Stimulated activated CD8-positive, alpha-beta memory T cell treated with anti-CD3 and anti-CD28 coated beads, Interleukin-7, amount 100 ng/mL, for 1 hour (primary cell): ENCODE results near the gene DLK1.

Source experiments
- DNase-seq, 2 donors: peaks; one replicate each; pipeline ENCODE4 v3.0.0-alpha.2; 2020; ENCODE audit warnings: low read depth in 2 of 2

The DLK1 gene

GRCh38 chr14:100693877-100694578 is 32.7 kb upstream of the DLK1 start:
- DNase-seq = no peak

DNA sequence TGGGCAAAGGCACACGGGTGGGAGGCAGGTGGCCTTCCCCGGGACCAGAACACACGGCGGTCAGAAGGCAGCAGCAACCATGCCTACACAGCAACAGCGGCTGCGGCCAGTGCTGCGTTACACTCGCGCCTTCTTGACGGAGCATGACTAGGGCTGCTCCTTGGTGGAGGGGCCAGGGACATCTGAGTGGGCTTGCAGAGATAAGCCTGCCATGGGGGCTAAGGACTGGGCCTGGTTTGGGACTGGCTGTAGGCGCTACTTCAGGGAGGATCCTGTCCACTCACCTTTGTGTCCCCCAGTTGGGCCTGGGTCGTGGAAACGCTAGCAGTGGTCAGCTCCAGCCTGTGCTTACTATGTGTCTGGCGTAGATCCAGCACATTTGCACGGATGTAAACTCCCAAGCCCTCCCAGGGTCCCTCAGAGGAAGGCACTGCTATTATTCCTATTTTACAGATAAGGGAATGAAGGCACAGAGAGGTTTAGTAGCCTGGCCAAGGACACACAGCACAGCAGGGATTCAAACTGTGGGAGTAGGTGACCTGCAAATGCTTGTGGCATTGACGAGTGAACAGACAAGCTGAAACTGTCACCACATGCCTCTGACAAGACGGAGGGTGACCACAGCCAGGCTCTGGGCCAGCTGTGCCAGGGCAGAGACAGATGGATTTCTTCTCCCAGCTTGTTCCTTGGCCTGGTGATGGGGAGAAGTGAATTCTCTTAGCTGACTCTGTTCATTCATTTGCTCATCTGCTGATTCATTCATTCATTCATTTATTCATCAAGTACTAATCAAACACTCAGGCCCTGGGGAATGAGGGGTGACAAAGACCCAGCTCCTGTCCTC is 31.9 kb upstream of the DLK1 start:
- DNase-seq = no peak

DNA sequence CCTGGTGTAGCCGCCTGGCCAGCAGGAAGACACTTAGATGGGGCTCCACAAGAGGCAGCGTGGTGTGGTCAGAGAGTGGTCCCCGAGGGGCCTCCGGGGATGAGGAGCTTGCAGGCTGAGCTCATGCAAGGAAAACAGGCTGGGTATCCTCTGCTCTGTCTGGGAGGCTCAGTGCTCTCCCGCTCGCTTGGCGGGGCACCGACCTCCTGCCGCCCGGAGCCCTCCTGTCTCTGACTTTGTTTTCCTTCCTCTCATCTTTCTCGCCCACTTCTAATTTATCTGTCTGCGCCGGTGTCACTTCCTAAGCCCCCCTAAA is 31.3 kb upstream of the DLK1 start:
- DNase-seq = no peak

DNA sequence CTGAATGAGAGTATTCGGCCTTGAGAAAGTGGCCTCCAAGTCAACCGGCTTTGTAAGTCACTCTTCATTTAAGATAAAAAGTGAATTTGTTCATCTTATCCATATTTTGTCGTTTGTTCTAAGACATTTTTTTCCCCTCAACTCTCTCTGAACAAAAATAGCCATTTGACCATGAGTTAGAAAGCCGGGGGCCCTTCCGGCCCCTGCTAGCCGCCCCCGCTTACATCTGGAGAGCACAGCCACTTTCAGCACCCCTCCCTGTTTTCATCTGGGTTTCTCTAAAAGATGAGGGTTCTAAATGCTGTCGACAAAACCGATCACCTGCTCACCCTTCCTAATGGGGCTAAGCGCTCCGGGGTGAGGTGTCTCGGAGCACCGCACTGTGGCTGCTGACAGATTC is 30.7 kb upstream of the DLK1 start:
- no peak for DNase-seq

DNA sequence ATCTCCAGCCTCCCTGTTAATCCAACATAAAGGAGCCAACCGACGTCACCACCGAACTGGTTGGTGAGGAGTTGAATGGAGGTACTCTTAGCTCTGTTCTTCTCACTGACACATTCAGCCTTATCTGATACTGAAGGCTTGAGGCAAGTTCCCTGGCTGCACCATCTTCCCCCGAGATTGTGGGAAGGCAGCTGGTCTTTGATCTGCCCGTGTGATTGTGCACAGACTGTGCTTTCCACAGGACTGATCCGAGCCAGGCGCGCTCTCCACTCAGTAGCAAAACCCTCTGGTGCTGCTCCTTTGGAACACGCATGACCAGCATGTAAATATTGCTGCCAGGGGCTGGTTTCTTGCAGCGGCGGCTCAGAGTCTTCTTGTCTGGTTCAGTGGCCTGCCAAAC is 30.1 kb upstream of the DLK1 start:
- DNase-seq = no peak

- DNase-seq = no peak
Measured at GRCh38 chr14:100698066-100698465, 28.6 kb upstream of the DLK1 start.

DNA sequence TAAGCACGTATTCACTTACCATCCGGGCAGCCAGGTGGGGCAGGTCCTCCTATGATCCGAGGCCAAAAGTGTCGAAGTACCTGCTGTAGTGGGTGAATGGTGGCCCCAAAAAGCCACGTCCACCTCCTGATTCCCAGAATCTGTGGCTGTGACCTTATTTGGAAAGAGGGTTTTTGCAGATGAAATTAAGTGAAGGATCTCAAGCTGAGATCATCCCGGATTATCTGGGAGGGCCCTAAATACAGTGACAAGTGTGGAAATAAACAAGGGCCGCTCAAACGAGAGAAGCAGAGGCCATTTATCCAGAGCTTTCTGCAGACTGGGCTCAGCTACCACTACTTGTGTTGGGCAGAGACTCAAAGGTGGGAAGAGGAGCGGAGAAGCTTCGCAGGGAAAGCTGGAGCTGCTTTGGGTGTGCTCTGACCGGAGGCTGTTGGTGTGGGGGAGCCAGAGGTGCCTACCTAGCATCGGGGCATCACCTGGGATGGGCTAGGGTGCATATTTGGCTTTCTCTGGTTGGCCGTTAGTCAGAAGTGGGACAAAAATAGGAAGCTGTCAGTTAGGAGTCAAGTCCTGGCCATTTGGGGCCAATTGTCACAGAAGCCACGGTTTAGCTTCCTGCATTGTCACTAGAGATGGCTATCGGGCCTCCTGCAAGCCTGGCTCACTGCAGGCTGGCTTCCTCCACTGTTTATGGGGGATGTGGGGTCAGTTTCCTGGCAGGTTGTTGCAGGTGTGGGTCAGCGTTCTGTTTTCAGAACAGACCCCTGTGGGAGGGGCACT is 27.8 kb upstream of the DLK1 start:
- DNase-seq = no peak

- no peak for DNase-seq
Measured at GRCh38 chr14:100701314-100701713, 25.4 kb upstream of the DLK1 start.

- no peak for DNase-seq
Measured at GRCh38 chr14:100702590-100702989, 24.1 kb upstream of the DLK1 start.

DNA sequence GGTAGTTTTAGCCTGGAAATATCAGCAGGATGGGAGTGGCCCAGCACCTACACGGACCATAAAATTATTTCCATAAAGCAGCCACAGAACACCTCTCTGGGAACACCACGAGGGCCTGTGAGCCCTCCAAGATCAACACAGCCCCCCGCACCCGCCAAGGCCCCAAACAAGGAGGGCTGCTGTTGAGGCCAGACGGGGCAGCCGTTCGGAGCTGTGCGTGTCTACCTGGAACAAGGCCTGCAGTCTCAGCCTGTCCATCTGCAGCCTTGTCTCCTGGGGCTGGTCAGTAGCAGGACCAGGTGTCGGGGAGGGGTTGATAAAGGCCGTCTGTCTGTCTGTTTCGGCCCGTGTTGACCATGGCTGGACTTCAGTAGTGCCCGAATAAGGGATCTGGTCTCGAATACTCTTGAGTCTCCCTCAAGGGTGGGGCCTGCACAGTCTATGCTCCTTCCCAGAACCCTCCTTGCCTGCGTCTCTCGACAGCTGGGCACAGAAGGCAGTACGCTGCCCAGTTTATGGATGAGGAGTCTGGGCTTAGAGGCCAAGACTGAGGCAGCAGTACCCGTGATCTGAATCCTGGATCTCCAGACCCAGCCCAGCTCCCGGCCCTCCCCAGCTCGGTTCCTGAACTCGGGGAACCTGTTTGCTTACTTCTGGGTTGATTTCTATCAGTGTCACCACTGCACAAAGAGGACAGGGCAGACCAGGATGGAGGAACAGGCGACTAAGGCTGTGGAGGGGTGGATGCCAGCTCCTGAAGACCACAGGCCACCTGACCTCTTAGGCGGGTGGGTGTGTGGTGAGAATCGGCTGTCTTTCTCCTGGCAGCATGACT is 23.1 kb upstream of the DLK1 start:
- no peak for DNase-seq

GRCh38 chr14:100706200-100706599 is 20.5 kb upstream of the DLK1 start:
- no peak for DNase-seq

DNA sequence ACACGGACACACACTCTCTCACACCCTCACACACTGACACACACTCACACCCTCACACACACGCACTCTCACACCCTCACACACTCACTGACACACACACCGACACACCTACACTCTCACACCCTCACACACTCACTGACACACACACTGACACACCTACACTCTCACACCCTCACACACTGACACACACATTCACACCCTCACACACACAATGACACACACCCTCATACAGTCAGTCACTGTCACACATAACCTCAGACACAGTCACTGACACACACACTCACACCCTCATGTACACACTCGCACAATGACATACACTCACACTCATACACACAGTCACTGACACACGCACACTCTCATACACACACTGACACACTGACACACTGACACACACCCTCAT is 19.8 kb upstream of the DLK1 start:
- no peak for DNase-seq

DNA sequence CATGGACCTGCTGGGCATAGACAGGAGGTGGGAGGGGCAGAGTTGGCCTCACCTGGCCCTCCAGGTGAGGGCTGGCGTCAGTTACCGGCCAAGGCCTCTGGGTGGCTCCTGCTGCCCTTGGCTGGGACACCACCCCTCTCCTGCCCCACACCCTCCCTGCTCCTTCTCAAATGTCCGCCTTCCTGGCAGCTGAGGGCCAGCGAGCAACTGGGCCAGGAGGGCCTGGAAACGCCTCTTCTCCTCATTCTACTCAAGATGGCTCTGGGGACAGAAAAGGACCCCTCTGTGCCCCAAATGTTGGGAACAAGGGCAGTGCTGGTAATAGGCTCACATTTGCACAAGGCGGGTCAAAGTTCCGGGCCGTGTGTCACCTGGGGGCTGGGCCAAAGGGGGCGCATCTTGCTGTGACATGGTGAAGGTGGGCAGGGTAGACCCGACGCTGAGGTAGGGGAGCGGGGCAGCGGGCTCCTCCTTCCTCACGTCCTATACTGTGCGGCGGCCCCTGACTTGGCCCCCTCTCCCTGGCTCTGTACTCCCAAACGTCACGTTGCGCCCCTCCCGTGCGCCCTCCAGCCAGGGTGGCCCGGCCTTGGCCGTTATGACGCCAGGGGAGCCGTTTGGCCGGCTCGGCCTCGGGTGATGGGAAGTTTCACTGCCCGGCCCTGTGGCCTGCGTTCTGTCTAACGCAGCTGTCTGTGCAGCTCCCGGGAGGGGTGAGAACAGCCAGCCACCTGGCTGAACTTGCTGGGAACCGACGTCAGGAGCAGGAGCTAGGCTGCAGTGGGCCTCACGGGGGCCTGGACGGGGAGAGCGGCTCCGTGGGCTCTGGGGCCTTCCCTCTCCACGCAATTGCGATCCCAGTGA is 18.0 kb upstream of the DLK1 start:
- no peak for DNase-seq

DNA sequence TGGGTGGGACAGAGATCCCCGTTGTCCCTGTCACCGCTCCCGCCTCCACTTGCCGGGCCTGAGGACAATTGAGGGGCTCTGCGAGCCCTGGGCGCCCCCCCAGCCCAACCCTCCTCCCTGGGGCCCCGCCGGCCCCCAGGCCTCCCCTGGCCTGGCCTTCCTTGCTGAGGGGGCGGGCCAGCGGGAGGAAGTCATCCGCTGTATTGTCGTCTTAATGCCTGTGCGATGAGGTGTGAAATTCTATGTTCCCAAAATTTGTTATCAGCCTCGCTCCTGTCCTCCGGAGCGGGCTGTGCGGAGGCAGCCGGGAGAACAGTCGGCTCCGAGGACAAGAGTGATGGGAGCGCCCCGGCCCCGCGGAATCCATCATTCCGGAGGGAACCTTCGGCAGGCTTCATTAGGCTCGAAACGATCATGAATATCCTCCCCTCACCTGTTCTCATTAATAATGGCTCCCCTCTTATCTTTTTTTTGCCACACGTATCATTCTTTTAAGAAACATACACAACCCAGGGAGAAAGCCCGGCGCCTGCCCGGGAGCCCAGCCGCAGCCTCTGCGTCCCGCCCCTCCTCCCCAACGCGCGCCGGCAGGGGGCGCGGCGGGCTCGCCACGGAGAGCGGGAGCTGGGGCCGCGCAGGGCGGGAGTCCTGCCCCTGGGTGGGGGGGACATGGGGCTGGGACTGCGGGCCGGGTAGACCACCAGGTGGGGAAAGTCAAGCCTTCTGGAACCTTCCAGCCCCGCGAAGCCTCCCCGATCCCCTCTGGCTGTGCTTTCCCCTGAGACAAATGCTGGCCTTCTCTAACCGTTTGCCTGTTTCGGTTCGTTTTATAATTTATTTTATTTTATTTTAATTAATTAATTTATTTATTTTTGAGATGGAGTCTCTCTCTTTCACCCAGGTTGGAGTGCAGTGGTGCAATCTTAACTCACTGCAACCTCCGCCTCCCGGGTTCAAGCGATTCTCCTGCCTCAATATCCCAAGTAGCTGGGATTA is 17.1 kb upstream of the DLK1 start:
- DNase-seq = no peak

DNA sequence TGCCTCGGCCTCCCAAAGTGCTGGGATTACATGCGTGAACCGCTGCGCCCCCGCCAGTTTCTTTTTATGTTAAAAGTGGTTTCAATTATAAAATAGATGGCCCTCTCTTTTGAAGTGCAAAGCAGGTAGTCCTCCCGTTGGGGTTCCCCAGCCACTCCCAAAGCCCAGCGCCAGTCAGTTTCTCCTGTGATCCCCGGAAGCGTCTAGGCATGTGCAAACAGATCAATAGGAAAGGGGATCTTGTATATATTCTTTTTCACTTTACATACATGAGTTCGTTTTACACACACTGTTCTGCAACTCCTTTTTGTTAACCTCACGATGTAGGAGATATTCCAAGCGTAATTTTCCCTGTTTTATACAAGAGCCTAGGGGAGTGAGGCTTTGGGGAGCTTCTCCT is 16.3 kb upstream of the DLK1 start:
- no peak for DNase-seq

DNA sequence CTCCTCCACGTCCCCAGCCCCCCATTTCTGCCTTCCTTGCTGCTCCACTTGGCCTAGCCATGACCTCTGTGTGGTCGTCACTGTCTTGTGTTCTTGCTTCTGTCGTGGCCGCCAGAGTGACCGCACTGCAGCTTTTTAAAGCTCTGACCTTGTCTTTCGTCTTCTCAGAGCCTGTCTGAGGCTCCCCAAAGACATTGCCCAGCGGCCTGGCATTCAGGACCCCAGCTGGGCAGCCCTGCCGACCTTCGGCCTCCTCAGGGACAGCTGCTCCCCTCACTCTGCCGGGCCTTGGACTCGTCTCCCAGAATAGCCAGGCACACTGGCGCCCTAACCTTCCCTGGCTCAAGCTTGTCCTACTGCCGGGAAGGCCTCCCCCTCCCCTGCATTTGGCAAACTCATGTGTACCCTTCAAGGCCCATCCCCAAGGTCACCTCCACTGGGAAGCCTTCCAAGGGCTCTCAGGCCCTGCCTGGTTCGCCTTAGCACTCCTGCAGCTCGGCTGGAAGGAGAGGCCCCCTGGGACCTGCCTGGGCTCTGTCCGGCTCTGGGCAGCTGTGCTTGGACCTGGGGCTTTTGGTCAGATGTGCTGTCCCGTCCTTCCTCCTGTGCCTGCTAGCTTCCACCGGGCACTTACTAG is 15.7 kb upstream of the DLK1 start:
- no peak for DNase-seq

DNA sequence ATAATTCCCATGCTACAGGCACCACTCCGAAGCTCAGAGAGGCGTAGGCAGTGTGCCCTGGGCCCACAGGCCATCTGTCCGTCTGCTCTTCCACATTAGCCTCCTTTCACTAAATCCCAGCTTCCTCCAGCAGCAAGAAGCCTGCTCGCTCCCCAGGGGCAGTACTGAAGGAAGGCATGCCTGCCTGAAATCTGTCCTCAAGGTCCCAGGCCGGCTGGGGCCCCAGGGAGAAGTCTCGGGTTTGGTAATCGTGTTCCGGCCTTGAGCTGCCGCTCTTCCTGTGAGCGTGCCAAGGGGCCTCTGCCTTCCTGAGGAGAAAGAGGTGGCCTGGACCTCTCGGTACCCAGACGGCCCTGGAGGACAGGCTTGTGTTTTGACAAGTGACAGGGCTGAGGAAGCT is 15.2 kb upstream of the DLK1 start:
- DNase-seq = no peak

GRCh38 chr14:100712490-100712889 is 14.2 kb upstream of the DLK1 start:
- DNase-seq = no peak

DNA sequence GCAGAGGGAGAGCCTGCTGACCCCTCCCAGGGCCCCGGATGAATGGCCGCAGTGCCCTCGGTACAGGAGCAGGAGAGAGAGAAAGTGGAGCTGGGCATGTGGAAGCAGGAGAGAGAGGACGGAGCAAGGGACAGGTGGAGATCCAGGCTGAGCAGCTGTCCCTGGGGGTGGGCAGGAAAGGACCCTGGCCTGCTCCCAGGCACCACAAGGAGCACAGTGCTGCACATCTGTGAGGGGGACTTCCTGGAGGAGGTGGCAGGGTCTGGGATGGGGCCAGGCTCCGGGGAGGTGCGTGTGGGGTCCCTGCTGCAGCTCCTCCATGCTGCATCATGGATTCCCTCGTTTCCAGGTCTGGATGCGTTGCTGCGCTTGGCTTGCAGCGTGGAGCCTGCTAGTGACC is 13.0 kb upstream of the DLK1 start:
- no peak for DNase-seq
